ENCODE results near the gene RAB29. TPM values are rescaled to one million over a fixed set of nuclear protein-coding genes. Genes with fewer than 3 reads are reported as not detected.
A peak's percentile ranks its signal among the peaks of the same experiment; 100 is the strongest.

The RAB29 gene
- total and polyA plus RNA-seq, 9 of the 15 experiments (the other 6 are each of a cell fraction or from before 2014, with no cell fraction given): 6.3 to 17.6 (median 8.0) TPM

- TF ChIP-seq ZBTB26 (CRISPR knock-in tag; IDR thresholded peaks at IDR 0.05) (no peak), HINFP (tag; conservative IDR thresholded peaks at IDR 0.05; ENCODE audit: low read depth) (no peak), JUN (IDR thresholded peaks at IDR 0.05; ENCODE audit: borderline replicate concordance, low read depth, low read length) (no peak), JUN (CRISPR knock-in tag; IDR thresholded peaks at IDR 0.05; ENCODE audit: borderline replicate concordance) (no peak), THRA (IDR thresholded peaks at IDR 0.05) (no peak), HMGXB4 (CRISPR knock-in tag; IDR thresholded peaks at IDR 0.05) (no peak), NRF1 (conservative IDR thresholded peaks at IDR 0.05 in 1 of 2, IDR thresholded peaks at IDR 0.05 in 1 of 2) (peak; percentile 63 to 69; a peak in 2 of 4 replicates), SMARCA5 (IDR thresholded peaks at IDR 0.05) (no peak), MXI1 (IDR thresholded peaks at IDR 0.05; ENCODE audit: low read depth, low read length) (no peak), ZSCAN32 (CRISPR knock-in tag; IDR thresholded peaks at IDR 0.05) (no peak), TAF15 (IDR thresholded peaks at IDR 0.05; ENCODE audit: low read depth, low read length) (no peak), NFIC (IDR thresholded peaks at IDR 0.05) (no peak), PKNOX1 (IDR thresholded peaks at IDR 0.05) (peak; percentile 99), ETV1 (tag; conservative IDR thresholded peaks at IDR 0.05; ENCODE audit: low read depth) (0 out of 2 replicates have a peak, but pooled peaks have one; percentile 37), NR4A1 (CRISPR knock-in tag; IDR thresholded peaks at IDR 0.05) (no peak), NR4A1 (tag; IDR thresholded peaks at IDR 0.05) (no peak), SIN3A (IDR thresholded peaks at IDR 0.05; ENCODE audit: borderline replicate concordance in 2 of 2, control insufficient read depth in 1 of 2, low read depth in 2 of 2, low read length in 2 of 2) (peak in 1 of 2 experiments; percentile 45; a peak in 1 of 4 replicates), SNAPC5 (CRISPR knock-in tag; IDR thresholded peaks at IDR 0.05) (no peak), E2F5 (CRISPR knock-in tag; IDR thresholded peaks at IDR 0.05) (no peak)
Measured at GRCh38 chr1:205812878-205813754, 37.8 kb upstream of the RAB29 start, which contains the start of gene SLC41A1 (continued).

Data from K562 (cell line).